GM18909 (cell line): ENCODE results near the gene GAK.
"Not testable (repeated sequence)": the region's sequence is repeated elsewhere in the genome, so short reads cannot be mapped to it uniquely, and the experiment has no call there.

Source experiments
- ATAC-seq: cut with Tn5 transposase; IDR thresholded peaks from one replicate; pipeline ENCODE4 v1.9.1; 2021; ENCODE audit warnings: mild to moderate bottlenecking; ENCODE audit not compliant: unreplicated experiment, poor library complexity

GAK gene

GRCh38 chr4:954211-955020, 22.3 kb upstream of the GAK start:
- ATAC-seq = no peak

GRCh38 chr4:953574-953915, 21.4 kb upstream of the GAK start:
- no peak for ATAC-seq

- ATAC-seq = no peak
These were observed 20.9 kb upstream of the GAK start for GRCh38 chr4:952881-953573.

- ATAC-seq = no peak
These were observed 19.7 kb upstream of the GAK start for GRCh38 chr4:951594-952468.

GRCh38 chr4:951186-951585, 19.1 kb upstream of the GAK start:
- ATAC-seq = no peak

- no peak for ATAC-seq
These were observed 18.3 kb upstream of the GAK start for GRCh38 chr4:950136-951020.

- ATAC-seq = no peak
These were observed 17.5 kb upstream of the GAK start for GRCh38 chr4:949656-950055.

GRCh38 chr4:948936-949300, 16.8 kb upstream of the GAK start:
- no peak for ATAC-seq

- no peak for ATAC-seq
These were observed 16.2 kb upstream of the GAK start for GRCh38 chr4:948101-948935.

- ATAC-seq = no peak
These were observed 15.4 kb upstream of the GAK start for GRCh38 chr4:947491-947971.

GRCh38 chr4:946517-947471, 14.7 kb upstream of the GAK start:
- no peak for ATAC-seq

- ATAC-seq = no peak
These were observed 14.0 kb upstream of the GAK start for GRCh38 chr4:946103-946450.

GRCh38 chr4:945274-946102, 13.4 kb upstream of the GAK start:
- ATAC-seq = no peak

- ATAC-seq = not testable (repeated sequence)
These were observed 7.4 kb upstream of the GAK start for GRCh38 chr4:939508-939907.

- no peak for ATAC-seq
These were observed 576 bp upstream of the GAK start for GRCh38 chr4:932713-933070.

GRCh38 chr4:931194-931959, 739 bp downstream of the GAK start:
- peak; percentile 15 for ATAC-seq

- ATAC-seq = no peak
These were observed 1.3 kb downstream of the GAK start for GRCh38 chr4:930827-931193.
